NCI-H1048 (cell line): ENCODE data around the gene TBC1D2.
"Not testable (repeated sequence)": the region's sequence is repeated elsewhere in the genome, so short reads cannot be mapped to it uniquely, and the experiment has no call there.

Experiments
- DNase-seq: peaks from one replicate; lab custom pipeline; 2025; lab: John Stamatoyannopoulos, UW

TBC1D2 gene

DNA sequence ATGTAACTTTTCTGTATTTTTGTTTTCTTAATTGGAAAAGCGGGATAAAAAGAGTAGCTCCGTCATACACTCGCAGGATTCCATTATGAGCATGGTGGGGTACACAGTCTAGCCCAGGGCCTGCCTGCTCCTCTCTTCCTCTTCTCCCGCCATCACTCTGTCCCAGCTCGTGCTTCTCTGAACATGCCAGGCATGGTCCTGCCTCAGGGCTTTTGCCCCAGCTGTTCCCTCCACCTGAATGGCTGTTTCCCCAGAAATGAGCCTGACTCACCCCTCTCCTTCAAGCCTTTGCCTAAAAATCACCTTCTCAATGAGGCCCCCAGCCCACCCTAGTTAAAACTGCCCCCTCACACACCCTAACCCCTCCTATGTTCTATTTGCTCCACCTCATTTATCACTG, 67.5 kb downstream of the TBC1D2 start:
- no peak for DNase-seq

GRCh38 chr9:98186236-98186635, 69.2 kb downstream of the TBC1D2 start:
- DNase-seq: no peak

GRCh38 chr9:98185611-98186171, 69.8 kb downstream of the TBC1D2 start:
- DNase-seq: no peak

GRCh38 chr9:98185021-98185567, 70.4 kb downstream of the TBC1D2 start:
- no peak for DNase-seq

- DNase-seq: no peak
Observed at GRCh38 chr9:98184326-98184725, 71.1 kb downstream of the TBC1D2 start.

DNA sequence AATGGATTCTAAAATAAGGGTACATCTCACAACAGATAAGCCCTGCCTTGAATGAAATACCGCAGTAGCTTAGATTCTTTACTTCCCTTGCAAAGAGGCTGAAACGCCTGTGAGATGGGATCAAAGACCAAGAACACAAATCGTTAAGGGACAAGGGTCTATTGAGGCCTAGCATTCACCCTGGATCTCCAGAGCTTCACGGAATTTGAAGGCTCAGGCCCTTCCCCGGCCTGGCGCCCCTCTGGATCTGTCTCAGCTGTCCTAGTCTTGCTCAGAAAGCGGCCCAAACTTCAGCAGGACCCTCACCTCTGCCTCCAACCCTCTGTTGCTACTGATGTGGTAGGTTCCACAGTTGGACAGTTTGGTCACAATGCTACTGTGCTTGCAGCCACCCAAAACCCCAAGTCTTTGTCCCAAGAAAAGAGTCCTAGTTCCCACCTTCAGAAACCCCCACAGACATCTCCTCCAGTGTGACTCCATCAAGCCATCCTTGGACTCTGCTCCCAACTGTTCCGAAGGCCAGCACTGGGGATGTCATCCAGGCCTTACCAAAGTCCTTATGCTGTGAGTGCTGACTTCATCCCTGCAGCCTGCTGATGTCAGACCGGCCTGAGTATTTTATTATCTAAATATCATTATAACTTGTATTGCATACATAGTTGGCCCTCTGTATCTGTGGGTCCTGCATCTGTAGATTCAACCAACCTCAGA, 72.4 kb downstream of the TBC1D2 start:
- no peak for DNase-seq

DNA sequence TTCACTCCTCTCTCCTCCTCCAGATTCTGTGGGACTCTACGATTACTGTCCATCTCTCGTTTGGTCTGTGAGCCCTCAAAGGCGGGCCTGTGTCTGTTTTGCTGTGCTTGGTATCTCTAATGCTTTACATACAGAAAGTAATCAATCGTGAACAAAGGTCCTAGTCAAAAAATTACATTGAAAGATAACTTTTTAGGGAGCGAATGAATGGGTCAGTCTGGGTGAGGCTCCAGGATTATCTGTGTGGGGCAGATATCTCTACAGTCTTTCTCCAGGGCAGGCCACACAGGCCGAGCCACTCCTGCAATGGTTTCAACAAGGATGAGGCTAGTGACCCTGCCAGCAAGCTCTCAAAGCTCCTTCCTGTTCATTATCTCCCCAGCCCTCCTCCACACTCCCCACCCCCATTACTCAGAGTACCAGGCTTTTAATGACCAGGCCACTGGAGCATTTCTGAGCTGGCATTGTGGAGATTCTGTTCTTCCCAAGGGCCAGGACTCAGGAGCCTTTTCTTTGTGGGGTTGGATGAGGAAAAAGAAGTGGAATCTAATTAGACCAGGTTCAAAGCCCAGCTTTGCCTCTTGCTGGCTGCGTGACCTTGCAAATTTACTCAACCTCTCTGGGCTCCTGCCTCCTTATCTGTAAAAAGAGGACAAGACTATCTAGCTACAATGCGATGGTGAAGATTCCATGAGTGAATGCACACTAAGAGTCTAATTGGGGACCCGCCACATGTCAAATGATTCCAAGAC, 73.2 kb downstream of the TBC1D2 start:
- no peak for DNase-seq

- DNase-seq: no peak
Observed at GRCh38 chr9:98181746-98182068, 73.7 kb downstream of the TBC1D2 start.

- DNase-seq: no peak
Observed at GRCh38 chr9:98180996-98181395, 74.5 kb downstream of the TBC1D2 start.

DNA sequence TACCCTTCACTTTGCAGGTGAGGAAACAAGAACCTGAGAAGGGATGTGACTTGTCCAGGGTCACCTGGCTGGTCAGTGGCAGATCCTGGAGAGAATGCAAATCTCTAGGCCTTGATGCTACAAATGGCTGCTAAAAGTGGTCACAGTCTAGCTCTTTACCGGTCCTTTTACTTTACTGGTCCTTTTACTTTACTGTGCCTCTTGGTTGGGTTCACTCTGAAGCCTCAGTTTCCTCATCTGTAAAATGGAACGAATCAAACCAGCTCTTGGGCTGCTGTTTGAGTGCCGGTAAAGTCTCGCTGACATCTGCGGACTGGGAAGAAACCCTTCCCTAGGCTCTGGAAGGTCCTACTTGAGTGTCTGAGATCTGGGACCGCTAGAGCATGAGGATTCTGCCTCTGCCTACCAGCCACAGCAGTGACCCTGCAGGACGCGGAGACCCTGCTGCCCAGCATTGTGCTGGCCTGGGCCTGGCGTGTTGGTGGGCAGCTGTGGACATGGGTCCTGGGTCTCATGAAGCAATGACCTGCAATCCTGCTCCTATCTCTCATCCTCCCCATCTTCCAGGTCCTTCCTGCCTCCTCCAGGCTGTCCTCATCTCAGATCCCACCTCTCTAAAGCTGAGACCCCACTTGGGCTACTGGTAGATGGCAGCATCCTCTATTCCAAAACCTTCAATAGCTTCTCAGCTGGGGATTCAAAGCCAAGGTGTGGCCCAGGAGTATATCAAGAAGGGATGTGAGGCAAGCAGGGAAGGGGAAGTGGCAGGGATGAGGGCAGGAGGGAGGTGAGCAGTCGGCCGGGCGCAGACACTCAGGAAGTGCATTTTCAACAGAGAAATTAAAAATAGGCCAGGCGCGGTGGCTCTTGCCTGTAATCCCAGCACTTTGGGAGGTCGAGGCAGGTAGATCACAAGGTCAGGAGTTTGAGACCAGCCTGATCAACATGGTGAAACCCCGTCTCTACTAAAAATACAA, 76.3 kb downstream of the TBC1D2 start:
- DNase-seq: no peak

GRCh38 chr9:98176391-98177259, 78.8 kb downstream of the TBC1D2 start:
- no peak for DNase-seq

- no peak for DNase-seq
Observed at GRCh38 chr9:98175762-98176161, 79.7 kb downstream of the TBC1D2 start.

DNA sequence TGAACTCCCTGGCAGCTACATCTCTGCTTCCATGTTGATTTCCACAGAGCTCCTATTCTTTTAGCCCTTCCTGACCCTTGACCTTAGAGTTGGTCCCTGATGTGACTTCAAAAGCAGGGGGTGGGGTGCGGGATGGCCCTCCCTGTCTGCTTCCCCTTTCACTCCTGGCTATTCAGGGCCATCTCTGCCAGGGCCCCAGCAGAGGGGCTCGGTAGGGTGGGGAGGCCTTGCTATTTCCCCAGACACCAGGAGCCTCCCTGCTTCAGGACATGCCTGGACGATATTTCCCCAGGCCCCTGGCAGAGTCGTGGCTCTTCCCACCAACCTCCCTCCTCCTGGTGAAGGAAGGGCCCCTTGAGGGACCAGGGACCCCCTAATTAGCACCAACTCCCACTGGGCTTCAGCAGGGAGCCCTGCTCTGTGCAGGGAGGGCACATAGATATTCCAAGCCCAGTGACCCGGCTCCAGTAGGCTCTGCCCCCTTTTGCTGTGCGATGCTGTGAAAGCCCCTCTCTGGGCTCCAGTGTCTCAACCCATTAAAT, 80.3 kb downstream of the TBC1D2 start:
- DNase-seq: no peak

GRCh38 chr9:98174502-98174918, 80.9 kb downstream of the TBC1D2 start:
- DNase-seq: not testable (repeated sequence)

GRCh38 chr9:98173181-98173580, 82.3 kb downstream of the TBC1D2 start:
- DNase-seq: no peak

DNA sequence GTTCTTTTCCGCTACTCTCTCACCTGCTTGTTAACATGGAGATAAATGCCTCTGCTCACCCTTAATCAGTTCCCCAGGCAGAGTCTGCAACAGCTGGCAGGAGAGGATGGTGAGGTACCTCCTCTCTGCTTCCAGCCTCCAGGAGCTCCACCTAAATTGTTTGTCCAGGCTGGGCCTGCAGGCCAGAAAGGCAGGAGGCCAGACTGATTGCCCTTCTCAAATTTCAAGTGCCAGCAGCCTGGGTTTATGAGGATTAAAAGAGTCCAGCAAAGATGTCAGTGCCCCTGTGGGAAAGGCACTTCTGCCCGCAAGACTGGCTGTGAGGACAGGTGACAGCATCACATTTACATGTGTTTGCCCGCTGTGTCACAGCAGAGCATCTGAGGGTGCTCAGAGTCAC, 82.8 kb downstream of the TBC1D2 start:
- no peak for DNase-seq

DNA sequence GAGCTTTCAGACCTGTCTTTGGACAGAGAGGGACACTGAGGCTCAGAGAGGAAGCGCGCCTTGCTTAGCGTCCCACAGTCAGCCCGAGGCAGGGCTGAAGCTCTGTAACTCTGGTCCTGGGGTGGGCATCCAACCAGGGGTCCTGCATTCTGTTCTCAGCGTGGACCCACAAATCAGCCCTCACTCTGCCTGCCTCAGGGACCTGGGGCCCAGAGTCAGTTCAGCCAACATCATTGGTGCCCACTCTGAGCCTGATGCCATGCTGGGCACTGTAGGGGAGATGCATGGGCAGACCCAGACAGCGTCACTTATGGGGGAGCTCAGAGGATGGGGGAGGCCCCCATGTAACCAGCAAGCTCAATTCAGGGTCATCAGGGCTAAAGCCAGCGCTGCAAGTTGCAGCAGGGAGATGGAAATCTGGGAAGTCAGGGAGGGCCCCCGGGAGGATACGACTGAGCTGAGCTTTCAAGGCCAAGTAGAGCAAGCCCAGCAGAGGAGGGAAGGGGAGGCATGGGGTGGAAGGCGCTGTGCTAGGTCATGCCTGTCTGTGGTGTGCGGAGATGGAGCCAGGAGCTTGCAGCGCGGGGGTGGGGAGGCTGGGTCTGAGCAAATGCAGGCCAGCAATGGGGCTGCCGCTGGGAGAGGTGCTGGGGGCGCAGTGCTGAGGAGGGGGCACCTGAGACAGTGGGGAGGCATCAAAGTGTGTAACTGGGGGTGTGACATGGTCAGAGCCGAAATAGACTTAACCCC, 84.1 kb downstream of the TBC1D2 start:
- no peak for DNase-seq

DNA sequence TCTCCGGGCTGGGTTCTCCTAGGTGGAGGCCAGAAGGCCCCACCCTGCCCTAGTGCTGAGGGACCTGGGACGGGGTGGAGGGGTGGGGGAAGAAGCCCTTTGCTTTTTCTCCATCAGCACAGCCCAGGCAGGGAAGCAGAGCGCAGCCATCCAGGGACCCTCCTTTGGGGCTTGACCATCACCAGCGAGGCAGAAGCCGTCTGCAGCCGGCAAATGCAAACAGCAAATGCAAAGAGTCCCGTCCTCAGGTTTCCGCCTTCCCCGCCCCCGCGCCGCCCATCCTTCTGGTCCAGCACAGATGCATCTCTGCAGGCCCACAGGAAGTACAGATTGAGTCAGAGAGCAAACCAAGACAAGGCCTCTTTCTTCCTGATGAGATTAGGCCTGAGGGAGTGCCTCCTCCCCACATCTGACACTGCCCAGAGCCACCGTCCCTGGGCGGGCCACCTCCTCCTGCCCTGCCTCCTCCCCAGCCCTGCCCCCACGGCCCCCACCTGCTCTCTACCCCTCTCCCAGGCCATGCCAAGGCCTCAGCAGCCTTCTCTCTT, 86.4 kb downstream of the TBC1D2 start:
- no peak for DNase-seq

DNA sequence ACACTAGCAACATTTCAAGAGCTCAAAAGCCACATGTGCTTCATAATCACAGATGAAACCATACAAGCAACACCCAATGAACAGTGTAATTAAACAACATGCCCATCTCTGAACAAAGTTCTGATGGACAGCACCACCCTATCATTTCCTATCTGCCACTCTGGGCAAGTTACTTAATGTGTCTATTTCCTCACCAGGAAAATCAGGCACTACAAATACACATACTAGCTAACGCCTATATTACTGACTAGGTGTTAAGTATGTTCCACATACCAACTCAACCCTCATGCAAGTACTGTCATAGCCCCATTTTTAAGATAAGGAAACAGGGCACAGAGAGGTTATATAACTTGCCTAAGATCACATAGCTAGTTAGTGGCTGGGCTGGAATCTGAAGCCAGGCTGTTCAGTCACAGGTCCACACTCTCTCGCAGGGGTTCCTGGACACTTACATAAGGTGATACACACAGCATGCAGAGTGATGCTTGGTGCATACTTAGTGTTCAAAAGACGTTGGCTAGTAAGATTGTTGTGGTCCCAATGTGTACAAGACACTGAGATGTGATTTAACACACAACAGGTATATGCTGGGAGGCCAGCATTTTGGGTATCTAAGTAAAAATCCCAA, 87.2 kb downstream of the TBC1D2 start:
- no peak for DNase-seq
